ENCODE results near the gene CHPF. TPM values are rescaled to one million over a fixed set of nuclear protein-coding genes. Genes with fewer than 3 reads are reported as not detected.
A peak's percentile ranks its signal among the peaks of the same experiment; 100 is the strongest.

The CHPF gene
- total and polyA plus RNA-seq, 4 donors, result 61.2 to 86.6 (median 76.6) TPM

DNA sequence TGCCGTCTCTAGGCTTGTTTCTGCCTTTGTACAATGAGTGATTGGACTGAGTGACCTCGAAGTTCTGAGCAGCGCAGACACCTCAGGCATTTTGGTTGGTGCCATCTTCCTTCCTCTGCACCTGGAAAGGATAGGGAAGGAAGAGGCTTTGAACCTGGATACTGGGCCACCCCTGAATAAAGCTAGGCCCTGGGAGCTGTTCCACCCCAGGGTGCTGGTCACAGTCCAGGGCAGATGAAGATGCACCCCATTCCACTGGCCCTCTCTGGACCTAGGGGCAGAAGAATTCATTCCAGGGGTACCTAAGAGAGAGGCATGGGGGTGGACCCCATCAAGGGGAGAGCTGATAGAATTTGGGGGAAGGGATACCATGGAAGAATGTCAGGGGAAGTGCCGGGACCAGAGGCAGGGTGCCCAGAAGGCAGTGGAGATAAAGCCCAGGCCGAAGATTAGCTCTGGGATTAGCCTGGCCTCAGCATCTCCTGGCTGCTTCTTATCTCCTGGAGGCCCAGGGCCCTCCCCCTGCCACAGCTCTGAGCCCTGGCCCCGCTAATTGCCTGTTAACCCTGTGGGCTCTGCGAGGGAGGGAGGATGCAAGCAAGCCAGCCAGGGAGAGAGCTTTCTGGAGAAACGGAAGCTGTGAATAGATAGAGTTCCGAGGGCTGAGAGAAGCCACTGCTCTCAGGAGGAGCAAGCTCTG, 17.9 kb downstream of the CHPF start:
- Histone ChIP-seq H3K27ac (ENCODE audit: low read depth, low read length) (no peak overlapping the region), H3K4me1 (ENCODE audit: control insufficient read depth, insufficient read depth, low read length) (peaks cover 62% of the 10 kb centered on the region), H3K27me3 (ENCODE audit: control insufficient read depth, insufficient read depth, low read length) (peaks cover 19% of the 10 kb centered on the region), H3K9me3 (ENCODE audit: control insufficient read depth, insufficient read depth, low read length) (no peaks in the 10 kb centered on the region), H3K4me3 (ENCODE audit: low read depth, low read length) (no peak overlapping the region), H3K36me3 (ENCODE audit: control insufficient read depth, insufficient read depth, low read length) (no peaks in the 10 kb centered on the region)
- no peak for DNase-seq (ENCODE audit: low read depth in 4 of 6, low spot score in 6 of 6)
- WGBS (ENCODE audit: insufficient coverage), result 66% methylated on average over 7 of the region's 9 CpGs

DNA sequence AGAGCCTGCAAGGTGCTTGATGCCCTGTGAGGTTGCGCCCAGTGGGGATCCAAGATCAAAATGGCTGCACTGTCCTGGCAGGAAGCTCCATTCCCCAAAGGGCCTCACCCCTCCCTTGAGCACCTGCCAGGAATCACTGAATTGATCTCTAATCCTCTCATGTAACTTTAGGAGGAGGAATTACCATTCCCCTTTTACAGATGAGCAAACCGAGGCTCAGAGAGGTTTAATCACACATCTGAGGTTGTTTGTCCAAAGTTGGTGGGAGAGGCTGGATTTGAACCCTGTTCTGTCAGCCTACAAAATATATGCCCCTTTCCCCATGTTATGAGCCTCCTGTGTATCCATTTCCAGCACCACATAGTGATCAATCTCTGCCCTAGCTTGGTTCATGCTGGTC, 18.8 kb downstream of the CHPF start:
- Histone ChIP-seq H3K9me3 (ENCODE audit: control insufficient read depth, insufficient read depth, low read length) (no peaks in the 10 kb centered on the region), H3K27me3 (ENCODE audit: control insufficient read depth, insufficient read depth, low read length) (peaks cover 14% of the 10 kb centered on the region), H3K27ac (ENCODE audit: low read depth, low read length) (no peak overlapping the region), H3K4me1 (ENCODE audit: control insufficient read depth, insufficient read depth, low read length) (peaks cover 64% of the 10 kb centered on the region), H3K36me3 (ENCODE audit: control insufficient read depth, insufficient read depth, low read length) (peaks cover 4% of the 10 kb centered on the region), H3K4me3 (ENCODE audit: low read depth, low read length) (no peak overlapping the region)
- DNase-seq (ENCODE audit: low read depth in 4 of 6, low spot score in 6 of 6), result no peak
- WGBS (ENCODE audit: insufficient coverage), result 100% methylated on average over 1 of the region's 2 CpGs

DNA sequence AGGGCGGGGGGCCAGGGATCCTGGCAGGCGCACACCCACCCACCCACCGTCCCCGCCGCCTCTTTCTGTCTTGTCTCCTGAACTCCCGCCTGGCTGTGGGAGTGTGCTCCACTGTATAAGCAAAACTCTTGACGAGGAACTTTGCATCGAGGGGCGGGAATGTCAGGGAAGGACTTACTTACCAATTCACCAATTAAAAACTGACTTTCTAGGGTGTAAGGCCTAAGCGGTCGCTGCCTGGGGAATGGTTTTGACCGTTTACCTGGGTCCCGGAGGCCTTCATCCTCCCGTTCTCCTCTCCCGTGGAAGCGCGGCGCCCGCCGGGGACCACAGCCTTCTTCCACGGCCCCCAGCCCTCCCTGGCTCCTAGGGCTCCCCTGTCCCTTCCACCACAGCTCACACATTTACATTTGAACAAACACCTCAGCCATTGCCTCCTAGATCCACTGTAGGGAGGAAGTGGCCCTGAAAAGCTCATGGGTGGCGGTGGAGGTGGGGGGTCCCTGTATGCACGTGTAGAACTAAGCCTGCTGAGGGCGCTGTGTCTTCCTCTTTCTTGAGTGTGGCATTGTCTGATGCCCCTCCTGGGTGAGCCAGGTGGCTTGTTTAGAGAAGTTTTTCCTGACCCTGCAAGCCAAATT, 20.5 kb downstream of the CHPF start:
- WGBS (ENCODE audit: insufficient coverage), result 28% methylated on average over 21 of the region's 24 CpGs
- DNase-seq (ENCODE audit: low read depth in 4 of 6, low spot score in 6 of 6), result peak in 1 of 6 donors; percentile 57
- peaks cover 74% of the 10 kb centered on the region for H3K4me1 ChIP-seq (ENCODE audit: control insufficient read depth, insufficient read depth, low read length)
- H3K9me3 ChIP-seq (ENCODE audit: control insufficient read depth, insufficient read depth, low read length), result no peaks in the 10 kb centered on the region
- no peak overlapping the region for H3K27ac ChIP-seq (ENCODE audit: low read depth, low read length)
- peaks cover 3% of the 10 kb centered on the region for H3K27me3 ChIP-seq (ENCODE audit: control insufficient read depth, insufficient read depth, low read length)
- H3K36me3 ChIP-seq (ENCODE audit: control insufficient read depth, insufficient read depth, low read length), result peaks cover 4% of the 10 kb centered on the region
- peak overlapping the region; percentile 16 for H3K4me3 ChIP-seq (ENCODE audit: low read depth, low read length)

DNA sequence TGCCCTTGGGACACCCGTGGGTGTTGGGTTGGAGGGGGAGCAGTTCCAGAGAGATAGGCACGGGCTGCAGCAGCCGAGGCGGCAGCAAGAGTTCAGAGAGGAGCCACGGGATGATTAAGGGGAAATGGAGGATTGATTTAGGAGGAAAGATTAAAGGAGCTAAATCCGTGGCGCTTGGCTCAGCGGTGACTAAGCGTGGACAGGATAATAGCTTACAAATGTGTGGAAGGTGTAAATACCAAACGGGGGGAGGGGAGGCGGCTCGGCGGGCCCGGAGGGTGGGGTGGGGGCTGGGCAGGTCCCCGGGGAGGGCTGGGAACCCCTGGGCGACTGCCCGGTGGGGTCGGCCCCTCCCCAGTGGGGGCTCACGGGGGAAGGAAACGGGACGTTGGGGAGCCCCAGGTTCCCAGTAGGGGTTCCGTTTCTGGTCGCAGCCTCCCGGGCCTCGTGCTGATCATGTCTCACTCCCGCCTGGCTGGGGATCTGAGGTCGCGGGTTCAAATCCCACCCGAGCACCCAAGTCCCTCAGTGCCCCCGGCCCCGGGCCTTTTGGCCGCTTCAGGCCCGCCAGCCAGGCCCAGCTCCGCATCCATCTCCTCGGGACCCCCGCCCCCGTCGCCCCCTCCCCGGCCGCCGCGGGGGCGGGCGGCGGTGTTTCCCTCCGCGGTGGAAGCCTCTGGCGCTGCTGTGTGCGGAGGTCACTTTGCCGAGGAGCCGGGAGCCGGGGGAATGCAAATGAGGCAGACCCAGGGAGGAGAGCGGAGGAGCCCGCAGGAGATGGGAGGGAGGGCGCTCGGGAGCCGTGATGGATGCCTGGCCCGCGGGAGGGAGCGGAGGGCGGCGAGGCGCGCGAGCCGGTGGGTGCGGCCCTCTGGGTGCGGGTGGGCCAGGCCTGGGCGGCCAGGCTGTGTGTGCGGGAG, 21.2 kb downstream of the CHPF start:
- Histone ChIP-seq H3K4me3 (ENCODE audit: low read depth, low read length) (peak overlapping the region; percentile 16), H3K9me3 (ENCODE audit: control insufficient read depth, insufficient read depth, low read length) (no peaks in the 10 kb centered on the region), H3K27me3 (ENCODE audit: control insufficient read depth, insufficient read depth, low read length) (peaks cover 3% of the 10 kb centered on the region), H3K4me1 (ENCODE audit: control insufficient read depth, insufficient read depth, low read length) (peaks cover 79% of the 10 kb centered on the region), H3K27ac (ENCODE audit: low read depth, low read length) (peak overlapping the region; percentile 25), H3K36me3 (ENCODE audit: control insufficient read depth, insufficient read depth, low read length) (peaks cover 4% of the 10 kb centered on the region)
- peak in 2 of 6 donors; percentile 78 to 85 for DNase-seq (ENCODE audit: low read depth in 4 of 6, low spot score in 6 of 6)
- 2% methylated on average over 60 of the region's 70 CpGs for WGBS (ENCODE audit: insufficient coverage)

DNA sequence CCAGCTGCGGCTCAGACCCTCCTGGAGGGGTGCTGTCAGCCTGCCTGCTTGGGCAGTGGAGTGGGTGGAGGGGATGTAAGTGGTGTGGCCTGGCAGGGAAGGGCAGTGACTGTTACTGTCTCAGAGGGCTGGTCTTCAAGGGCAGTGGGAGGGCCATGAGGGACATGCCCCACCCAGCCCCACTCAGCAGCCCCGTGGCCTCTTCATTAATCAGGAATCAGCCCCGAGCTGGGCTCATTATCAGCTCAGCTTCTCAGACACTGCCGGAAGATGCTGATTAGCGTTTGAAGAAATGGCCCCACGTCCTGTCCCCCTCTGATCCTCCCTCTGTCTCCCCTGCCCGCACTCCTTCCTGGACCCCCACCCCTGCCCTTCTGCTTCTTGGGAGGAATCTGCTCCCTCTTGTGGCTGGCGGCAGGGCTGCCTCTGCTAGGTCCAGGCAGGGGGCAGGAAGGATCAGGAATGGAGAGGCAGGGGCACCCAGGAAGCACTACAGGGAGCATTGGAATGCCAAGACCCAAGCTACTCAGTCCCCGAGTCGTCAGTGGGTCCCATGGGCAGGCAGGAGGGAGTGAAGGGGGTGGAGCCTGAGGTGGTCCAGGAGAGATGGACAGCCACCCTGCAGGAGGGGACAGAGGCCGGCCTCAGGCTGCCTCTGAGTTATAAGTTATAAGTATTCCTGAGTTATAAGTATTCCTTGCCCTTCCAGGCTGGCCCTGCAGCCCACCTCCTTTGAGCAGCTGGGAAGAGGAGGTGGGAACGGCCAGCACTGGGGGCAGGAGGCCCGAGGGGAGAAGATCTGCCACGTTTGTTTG, 22.3 kb downstream of the CHPF start:
- peak in 2 of 6 donors; percentile 62 to 67 for DNase-seq (ENCODE audit: low read depth in 4 of 6, low spot score in 6 of 6)
- Histone ChIP-seq H3K4me1 (ENCODE audit: control insufficient read depth, insufficient read depth, low read length) (peaks cover 79% of the 10 kb centered on the region), H3K4me3 (ENCODE audit: low read depth, low read length) (no peak overlapping the region), H3K27ac (ENCODE audit: low read depth, low read length) (peak overlapping the region; percentile 25), H3K36me3 (ENCODE audit: control insufficient read depth, insufficient read depth, low read length) (peaks cover 4% of the 10 kb centered on the region), H3K9me3 (ENCODE audit: control insufficient read depth, insufficient read depth, low read length) (no peaks in the 10 kb centered on the region), H3K27me3 (ENCODE audit: control insufficient read depth, insufficient read depth, low read length) (peaks cover 6% of the 10 kb centered on the region)
- WGBS (ENCODE audit: insufficient coverage), result 16% methylated on average over 13 of the region's 14 CpGs

DNA sequence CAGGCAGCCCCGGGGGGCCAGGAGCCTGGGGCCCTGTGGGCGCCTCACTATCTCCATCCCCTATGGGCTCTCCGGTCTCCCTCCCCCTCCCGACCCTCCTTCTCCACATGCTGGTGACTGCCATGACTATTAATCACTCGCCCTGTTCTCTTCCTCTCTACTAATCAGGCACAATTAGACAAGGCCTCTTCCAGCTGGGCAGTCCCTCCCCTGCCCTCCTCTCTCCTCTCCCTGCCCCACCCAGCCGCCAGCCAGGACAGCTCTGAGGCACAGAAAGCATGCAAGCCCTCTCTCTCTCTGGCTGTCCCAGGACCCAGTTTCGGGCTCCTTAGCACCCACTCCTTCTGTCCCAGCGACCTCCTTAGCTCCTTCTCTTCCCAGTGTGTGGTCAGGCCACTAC, 23.5 kb downstream of the CHPF start:
- H3K27ac ChIP-seq (ENCODE audit: low read depth, low read length), result peak overlapping the region; percentile 25
- H3K27me3 ChIP-seq (ENCODE audit: control insufficient read depth, insufficient read depth, low read length), result peaks cover 6% of the 10 kb centered on the region
- no peak overlapping the region for H3K4me3 ChIP-seq (ENCODE audit: low read depth, low read length)
- peak in 1 of 6 donors; percentile 32 for DNase-seq (ENCODE audit: low read depth in 4 of 6, low spot score in 6 of 6)
- peaks cover 4% of the 10 kb centered on the region for H3K36me3 ChIP-seq (ENCODE audit: control insufficient read depth, insufficient read depth, low read length)
- H3K4me1 ChIP-seq (ENCODE audit: control insufficient read depth, insufficient read depth, low read length), result peaks cover 82% of the 10 kb centered on the region
- WGBS (ENCODE audit: insufficient coverage), result 40% methylated on average over 8 of the region's 8 CpGs
- no peaks in the 10 kb centered on the region for H3K9me3 ChIP-seq (ENCODE audit: control insufficient read depth, insufficient read depth, low read length)

DNA sequence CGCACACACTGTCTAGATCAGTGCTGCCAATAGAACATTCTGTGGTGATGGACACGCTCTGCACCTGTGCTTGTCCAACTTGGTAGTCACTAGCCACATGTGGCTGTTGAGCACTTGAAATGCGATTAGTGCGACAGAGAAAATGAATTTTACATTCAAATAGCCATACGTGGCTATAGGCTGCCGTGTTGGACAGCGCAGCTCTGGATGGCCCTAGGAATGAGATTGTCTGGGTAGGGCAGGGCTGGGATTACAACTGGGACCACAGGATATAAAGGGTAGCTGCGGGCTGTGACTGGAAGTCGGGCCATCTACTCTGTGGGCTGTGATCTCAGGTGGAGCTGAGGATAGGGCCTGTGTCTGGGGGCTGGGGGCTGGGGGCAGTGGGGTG, 24.1 kb downstream of the CHPF start:
- WGBS (ENCODE audit: insufficient coverage), result 95% methylated on average over 9 of the region's 9 CpGs
- Histone ChIP-seq H3K4me1 (ENCODE audit: control insufficient read depth, insufficient read depth, low read length) (peaks cover 88% of the 10 kb centered on the region), H3K9me3 (ENCODE audit: control insufficient read depth, insufficient read depth, low read length) (no peaks in the 10 kb centered on the region), H3K27ac (ENCODE audit: low read depth, low read length) (no peak overlapping the region), H3K36me3 (ENCODE audit: control insufficient read depth, insufficient read depth, low read length) (peaks cover 6% of the 10 kb centered on the region), H3K4me3 (ENCODE audit: low read depth, low read length) (no peak overlapping the region), H3K27me3 (ENCODE audit: control insufficient read depth, insufficient read depth, low read length) (peaks cover 8% of the 10 kb centered on the region)
- DNase-seq (ENCODE audit: low read depth in 4 of 6, low spot score in 6 of 6), result no peak

DNA sequence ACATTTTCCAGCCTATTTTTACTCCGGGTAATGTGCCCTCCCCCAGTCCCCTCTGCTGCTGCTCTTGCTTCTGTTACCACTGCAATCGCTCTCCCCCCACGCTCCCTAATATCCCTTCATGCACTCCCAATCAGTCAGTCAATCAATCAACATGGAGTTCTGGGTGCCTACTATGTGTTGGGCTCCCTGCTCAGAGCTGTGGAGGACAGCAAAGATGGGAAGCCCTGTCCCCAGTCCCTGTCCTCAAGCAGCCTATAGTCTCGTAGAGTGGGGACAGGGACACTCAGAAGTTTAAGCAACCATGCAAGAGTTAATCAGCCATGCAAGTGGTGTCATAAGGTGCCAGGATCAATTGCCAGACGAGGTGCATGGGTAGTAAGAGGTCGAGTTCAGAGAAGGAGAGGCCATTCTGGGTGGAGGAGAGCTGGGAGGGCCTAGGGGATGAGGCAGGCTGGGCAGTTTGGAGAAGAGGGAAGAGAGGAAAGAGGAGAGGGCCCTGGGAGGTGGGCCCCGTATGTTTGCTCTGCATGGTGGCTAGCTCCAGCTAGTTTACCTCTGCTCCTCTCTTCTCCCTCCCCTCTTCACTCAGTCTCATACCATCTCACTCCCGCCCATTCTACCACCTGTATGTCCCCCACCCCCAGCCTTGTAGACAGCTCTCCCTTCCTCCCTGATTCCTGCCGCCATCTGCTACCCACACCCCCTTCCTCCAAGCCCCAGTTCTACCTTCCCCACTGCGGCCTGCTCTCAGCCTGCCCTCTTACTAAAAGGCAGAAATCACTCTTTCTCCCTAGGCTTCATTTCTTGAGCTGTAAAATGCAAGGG, 25.4 kb downstream of the CHPF start:
- WGBS (ENCODE audit: insufficient coverage), result 66% methylated on average over 9 of the region's 10 CpGs
- peaks cover 18% of the 10 kb centered on the region for H3K27me3 ChIP-seq (ENCODE audit: control insufficient read depth, insufficient read depth, low read length)
- peaks cover 6% of the 10 kb centered on the region for H3K36me3 ChIP-seq (ENCODE audit: control insufficient read depth, insufficient read depth, low read length)
- H3K27ac ChIP-seq (ENCODE audit: low read depth, low read length), result no peak overlapping the region
- DNase-seq (ENCODE audit: low read depth in 4 of 6, low spot score in 6 of 6), result no peak
- peaks cover 95% of the 10 kb centered on the region for H3K4me1 ChIP-seq (ENCODE audit: control insufficient read depth, insufficient read depth, low read length)
- peak overlapping the region; percentile 13 for H3K4me3 ChIP-seq (ENCODE audit: low read depth, low read length)
- H3K9me3 ChIP-seq (ENCODE audit: control insufficient read depth, insufficient read depth, low read length), result no peaks in the 10 kb centered on the region

Data from spinal cord (tissue), 10 donors.